Amniotic stem cell (primary cell): ENCODE measurements around the gene PRSS35.
A peak's percentile ranks its signal among the peaks of the same experiment; 100 is the strongest.
"Not testable (repeated sequence)": the region's sequence is repeated elsewhere in the genome, so short reads cannot be mapped to it uniquely, and the experiment has no call there.

Source experiments
- DNase-seq: peaks from one replicate; lab custom pipeline; 2025; lab: John Stamatoyannopoulos, UW

Gene PRSS35

DNA sequence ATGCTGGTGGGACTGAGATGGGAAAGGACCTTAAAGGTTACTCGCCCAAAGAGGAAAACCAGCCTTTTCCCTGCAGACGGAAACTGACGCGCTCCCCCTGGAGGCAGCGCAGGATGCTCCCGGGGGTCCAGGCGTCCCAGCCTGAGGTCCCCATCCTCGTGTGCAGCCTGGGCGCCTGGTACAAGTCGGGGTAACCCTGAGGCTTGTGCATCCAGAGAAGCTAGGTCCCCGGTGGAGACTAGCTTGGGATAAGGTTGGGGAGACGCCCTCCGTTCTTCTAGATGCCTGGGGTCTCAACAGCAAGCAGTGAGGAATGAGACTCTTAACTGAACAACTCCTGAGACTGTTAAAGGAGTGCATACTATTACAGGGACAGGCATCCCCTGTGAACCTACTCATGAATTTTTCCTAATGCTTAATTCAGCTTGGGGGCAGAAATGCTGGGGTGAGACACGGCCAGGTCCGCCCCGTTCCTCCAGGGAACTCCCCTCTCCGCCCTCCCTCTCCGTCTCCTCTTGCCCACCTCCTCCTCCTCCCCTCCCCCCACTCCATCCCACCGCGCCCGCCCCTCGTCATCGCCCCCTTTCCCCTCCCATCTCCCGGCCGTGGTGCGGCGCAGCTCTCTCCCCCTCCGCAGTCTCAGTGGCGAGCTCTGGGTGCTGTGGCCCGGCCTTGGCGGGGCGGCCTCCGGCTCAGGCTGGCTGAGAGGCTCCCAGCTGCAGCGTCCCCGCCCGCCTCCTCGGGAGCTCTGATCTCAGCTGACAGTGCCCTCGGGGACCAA, at the start of gene PRSS35:
Gene PRSS35 (plus strand): TSS at position 634 of the 781 bp plus-strand sequence. CDS start 10,908 bp downstream, outside the sequence.
- DNase-seq: peak; percentile 20

DNA sequence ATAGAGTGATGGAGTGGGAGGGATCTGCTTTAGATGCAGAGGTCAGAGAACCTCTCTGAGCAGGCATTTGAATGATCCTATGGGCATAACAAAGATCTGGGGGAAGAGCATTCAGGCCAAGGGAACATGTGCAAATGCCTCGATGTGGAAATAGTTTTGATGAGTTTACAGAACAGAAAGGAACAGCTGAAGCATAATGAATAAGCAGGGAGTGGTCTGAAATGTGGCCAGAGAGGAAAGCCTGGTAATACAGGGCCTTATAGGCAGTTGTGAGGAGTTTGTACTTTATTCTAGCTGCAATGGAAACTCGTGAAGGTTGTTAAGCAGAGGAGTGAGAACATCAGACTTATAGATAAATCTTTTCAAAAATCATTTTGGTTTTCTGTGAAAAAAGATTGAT, 48.4 kb upstream of the PRSS35 start:
- no peak for DNase-seq

- no peak for DNase-seq
Measured at GRCh38 chr6:83464381-83465140, 47.8 kb upstream of the PRSS35 start.

DNA sequence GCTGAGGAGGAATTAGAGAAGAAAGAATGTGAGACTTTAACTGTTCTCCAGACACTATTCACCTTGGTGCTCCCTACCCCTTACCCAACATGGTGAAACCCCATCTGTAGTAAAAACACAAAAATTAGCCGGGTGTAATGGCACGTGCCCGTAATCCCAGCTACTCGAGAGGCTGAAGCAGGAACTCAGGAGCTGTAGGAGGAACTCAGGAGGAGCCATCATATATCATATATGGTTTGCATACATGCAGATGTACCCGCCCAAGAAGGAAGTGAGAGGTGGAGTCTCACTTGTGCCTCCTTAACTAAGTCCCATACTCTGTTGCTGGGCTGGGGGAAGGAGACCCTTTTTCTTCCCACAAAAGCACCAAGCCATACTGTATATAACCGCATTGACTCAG, 46.0 kb upstream of the PRSS35 start:
- no peak for DNase-seq

DNA sequence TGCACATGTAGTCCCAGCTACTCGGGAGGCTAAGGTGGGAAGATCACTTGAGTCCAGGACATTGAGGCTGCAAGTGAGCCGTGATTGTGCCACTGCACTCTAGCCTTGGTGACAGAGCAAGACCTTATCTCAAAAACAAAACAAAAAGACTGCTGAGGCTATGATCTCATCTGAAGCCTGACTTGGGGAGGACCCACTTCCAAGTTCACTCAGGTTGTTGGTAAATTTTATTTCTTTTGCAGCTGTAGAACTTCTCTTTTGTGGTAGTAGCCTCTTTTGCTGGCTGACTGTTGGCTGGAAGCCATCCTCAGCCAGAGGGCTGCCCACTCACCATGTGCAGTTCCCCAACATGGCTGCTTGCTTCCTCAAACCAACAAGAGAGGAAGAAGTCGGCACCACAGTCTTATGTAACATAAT, 44.7 kb upstream of the PRSS35 start:
- no peak for DNase-seq

DNA sequence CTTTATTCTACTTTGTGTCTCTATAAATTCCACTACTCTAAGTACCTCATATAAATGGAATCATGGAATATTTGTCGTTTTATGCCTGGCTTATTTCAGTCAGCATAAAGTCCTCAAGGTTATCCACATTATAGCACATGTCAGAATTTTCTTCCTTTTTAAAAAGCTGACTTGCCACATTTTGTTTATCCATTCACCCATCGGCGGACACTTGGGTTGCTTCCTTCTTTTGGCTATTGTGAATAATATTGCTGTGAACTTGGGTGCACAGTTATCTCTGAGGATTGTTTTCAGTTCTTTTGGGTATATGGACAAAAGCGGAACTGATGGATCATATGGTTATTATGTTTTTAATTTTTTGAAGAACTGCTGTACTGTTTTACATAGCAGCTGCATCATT, 42.3 kb upstream of the PRSS35 start:
- DNase-seq: no peak

DNA sequence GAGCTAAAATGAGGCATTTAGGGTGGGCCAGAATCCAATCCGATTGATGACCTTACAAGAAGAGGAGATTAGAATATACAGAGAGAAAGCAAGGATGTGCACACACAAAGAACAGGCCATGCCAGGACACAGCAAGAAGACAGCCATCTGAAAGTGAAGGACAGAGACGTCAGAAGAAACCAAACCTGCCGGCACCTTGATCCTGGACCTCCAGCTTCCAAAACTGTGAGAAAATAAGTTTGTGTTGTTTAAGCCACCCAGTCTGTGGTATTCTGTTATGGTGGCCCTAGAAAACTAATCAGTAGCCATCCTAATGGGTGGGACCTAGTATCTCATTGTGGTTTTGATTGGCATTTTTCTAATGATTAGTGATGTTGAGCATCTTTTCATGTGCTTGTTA, 41.7 kb upstream of the PRSS35 start:
- DNase-seq: no peak

GRCh38 chr6:83472767-83473166, 39.6 kb upstream of the PRSS35 start:
- DNase-seq: no peak

DNA sequence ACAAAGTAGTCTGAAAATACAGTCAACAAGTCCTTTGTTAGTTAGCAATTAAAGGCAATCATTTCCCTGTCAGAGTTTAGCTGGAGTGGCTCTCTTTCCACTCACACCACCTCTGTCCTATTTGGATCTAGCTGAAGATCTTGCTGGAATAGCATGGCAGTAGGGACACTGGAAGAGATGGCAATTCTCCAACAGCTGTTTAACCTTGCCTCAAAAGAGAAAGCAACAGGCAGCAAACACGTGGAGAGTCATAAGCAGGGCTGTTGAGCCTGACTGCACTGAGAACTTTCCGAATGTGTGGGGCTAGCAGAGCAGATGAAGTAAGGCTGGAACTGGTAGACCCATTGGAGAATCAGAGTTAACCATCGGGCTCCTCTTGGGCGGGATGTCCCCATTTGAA, 38.0 kb upstream of the PRSS35 start:
- no peak for DNase-seq

DNA sequence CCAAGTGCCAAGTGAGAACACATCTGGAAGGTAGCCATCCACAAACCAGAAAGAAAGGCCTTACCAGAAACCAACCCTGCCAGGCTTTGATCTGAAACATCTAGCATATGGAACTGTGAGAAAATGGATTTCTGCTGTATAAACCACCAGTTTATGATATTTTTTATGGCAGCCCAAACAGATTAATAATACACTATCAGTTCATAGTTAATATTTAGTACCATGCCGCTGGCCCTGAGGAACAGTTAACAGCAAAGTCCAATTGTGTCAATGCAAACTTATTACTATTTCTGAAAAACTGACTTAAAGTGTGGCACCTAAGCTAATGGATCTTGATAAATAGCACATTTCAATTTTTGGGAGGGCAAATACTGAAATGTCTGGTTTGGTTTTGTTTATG, 35.4 kb upstream of the PRSS35 start:
- no peak for DNase-seq

DNA sequence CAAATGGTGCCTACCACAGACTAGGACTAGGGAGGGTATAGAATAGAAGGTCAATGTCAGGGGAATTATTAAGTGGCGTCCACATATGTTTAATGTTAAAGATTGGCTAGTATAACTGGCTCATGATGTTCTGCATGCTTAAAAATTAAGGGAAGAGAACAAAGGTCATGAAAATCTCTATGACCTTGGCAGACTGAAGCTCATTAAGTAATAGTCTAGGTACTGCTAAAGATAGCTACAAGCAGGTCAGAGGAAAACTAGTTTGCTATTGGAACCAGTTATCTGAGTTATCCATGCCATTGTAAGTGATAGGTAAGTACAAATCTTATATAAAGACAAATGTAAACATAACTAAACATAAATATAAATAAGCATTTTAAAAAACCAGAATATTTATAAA, 32.9 kb upstream of the PRSS35 start:
- DNase-seq: no peak

GRCh38 chr6:83480470-83480869, 31.9 kb upstream of the PRSS35 start:
- no peak for DNase-seq

GRCh38 chr6:83481938-83482337, 30.4 kb upstream of the PRSS35 start:
- DNase-seq: not testable (repeated sequence)

DNA sequence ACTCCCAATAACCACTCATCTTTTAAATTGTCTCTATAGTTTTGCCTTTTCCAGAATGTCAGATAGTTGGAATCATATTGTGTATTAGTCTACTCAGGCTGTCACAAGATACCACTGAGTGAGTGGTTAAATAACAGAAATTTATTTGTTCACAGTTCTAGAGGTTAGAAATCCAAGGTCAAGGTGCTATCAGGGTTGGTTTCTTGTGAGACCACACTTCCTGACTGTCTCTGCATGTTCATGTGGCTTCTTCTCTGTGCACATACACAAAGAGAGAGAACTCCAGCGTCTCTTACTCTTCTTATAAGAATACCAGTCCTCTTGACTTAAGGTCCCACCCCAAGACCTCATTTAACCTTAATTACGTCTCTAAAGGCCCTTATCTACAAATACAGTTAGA, 23.9 kb upstream of the PRSS35 start:
- DNase-seq: no peak

- DNase-seq: no peak
Measured at GRCh38 chr6:83488861-83489260, 23.5 kb upstream of the PRSS35 start.

DNA sequence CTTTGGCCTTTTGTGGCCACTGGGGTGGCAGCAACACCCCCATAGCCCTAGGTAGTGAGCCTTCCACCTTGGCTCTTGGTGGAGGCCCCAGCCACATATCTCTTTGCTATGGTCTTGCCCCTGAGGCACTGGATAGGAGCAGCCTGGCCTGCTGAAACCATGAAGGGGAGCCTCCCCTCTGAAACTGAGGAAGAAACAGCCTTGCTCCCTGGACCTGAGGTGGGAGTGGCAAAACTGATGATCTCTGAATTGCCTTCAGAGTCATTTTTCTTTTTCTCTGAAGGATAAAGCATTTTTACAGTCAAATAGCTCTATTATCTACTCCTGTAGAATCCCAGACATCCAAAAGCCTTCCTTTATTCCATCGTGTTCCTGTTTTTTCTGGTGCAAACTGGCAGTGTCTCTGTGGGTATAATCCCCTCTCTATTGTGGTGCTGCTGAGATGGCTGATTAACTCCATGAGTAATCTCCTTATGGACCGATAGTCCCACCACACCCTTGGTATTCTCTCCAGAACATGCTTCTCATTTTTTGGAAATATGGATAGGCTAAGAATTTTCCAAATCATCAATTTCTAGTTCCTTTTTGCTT, 22.0 kb upstream of the PRSS35 start:
- DNase-seq: no peak

- no peak for DNase-seq
Measured at GRCh38 chr6:83505356-83505755, 7.0 kb upstream of the PRSS35 start.

GRCh38 chr6:83509441-83509840, 2.9 kb upstream of the PRSS35 start:
- DNase-seq: no peak

DNA sequence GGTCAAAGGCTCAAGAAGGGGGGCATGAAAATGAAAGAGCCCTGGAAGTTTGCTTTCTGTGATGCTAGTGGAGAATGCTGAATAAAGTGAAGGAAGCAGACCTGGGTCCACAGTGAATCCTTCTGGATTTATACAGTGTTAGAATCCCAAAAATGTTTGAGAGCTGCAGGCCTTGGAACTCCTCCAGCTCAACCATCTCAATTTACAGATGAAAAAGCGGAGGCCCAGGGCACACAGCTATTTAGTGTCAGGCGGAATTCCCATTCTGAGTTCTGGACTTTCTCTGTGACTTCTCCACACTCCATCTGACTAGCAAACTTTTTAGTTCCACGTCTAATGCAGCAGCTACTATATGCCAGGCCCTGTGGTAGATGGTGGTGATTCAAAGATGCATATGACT, 1.5 kb upstream of the PRSS35 start:
- no peak for DNase-seq

DNA sequence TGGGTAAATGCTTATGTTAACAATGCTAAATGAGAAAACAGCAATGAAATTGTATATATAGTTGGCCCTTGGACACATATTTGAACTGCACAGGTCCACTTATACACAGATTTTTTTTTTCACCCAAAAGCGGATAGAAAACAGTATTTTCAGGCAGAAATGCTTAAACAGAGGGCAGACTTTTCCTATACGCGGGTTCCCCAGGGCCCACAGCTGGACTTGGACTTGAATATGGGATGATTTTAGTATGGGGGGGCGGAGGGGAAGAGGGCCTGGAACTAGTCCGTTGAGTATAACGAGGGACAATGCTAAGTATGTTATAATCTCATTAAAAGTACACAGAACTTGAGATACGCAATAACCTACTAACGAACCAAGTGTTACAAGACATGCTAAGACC, 1.1 kb upstream of the PRSS35 start:
- no peak for DNase-seq

DNA sequence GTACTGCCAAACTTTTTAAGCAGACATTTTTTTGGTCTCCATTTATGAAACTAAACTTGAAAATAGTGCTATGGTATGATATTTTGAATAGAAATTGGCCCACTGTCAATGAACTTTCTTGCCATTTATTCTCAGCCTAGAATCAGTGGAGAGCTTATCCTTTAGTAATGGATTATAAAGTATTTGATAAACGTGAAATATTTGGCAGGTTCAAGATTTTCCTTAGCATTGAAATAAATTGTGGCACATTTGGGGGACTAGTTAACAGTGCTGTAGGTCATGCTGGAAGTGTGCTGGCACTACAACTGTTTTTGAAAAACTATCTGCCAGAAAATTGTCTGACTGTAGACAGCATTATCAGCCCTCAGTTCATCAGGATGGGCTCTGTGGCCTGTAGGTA, 2.1 kb downstream of the PRSS35 start:
- DNase-seq: no peak

GRCh38 chr6:83514866-83515466, 2.6 kb downstream of the PRSS35 start:
- DNase-seq: peak; percentile 52

DNA sequence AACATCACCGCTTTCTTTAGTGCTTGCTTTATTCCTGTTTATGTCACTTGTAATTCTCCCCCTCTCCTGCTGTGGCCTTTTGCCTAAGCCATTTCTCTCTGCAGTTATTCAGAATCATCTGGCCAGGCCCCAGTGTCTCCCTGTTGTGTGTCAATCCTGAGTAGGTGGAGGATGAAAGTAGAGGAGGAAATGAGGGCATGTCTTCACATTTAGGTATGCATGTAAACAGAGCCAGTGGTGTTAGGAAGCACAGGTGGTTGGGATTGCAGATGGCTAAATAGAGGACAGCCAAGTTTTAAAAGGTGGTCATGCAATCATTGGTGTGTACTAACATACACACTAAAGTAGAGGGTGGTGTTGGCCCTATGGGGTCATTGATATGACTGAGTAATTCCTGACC, 5.2 kb downstream of the PRSS35 start:
- DNase-seq: no peak
